CD4-positive, alpha-beta T cell (primary cell): Measurements from ENCODE around the gene UNC5B. TPM values are rescaled to one million over a fixed set of nuclear protein-coding genes. Genes with fewer than 3 reads are reported as not detected.

Experiments used
- ATAC-seq: fragments of 200-7000 bp; cut with Tn5 transposase; one replicate; pipeline ENCODE4 v1.10.0; 2022; ENCODE audit warnings: mild to moderate bottlenecking; ENCODE audit not compliant: poor library complexity
- CTCF ChIA-PET: fragments of 350-600 bp; sonication (Branson Sonifier 250); formaldehyde crosslinking; loops from one replicate; lab custom pipeline; 2021; ENCODE audit warnings: antibody characterized with exemption, inconsistent platforms; lab: Charles Lee
- POLR2A ChIA-PET: fragments of 350-600 bp; sonication (Branson Sonifier 250); formaldehyde crosslinking; loops from one replicate; lab custom pipeline; 2021; ENCODE audit warnings: antibody characterized with exemption, inconsistent platforms; lab: Charles Lee
- DNase-seq, 14 experiments: peaks; one replicate each; pipeline ENCODE4 v3.0.0-alpha.2; 2013 to 2020; ENCODE audit warnings: mixed read lengths in 2 of 14
- H3K27ac ChIP-seq, 2 donors: one replicate each; pipeline versions ENCODE4 v1.5.1 to v1.7.0; 2013; ENCODE audit warnings: low read length in 2 of 2, low read depth in 1 of 2, mild to moderate bottlenecking in 1 of 2
- H3K27me3 ChIP-seq, 2 experiments: 1 replicate in 1 of 2; 2 replicates in 1 of 2; pipeline versions ENCODE4 v1.6.1 to v1.7.0; 2013; ENCODE audit warnings: low read length in 2 of 2, control low read depth in 1 of 2, mild to moderate bottlenecking in 1 of 2, moderate library complexity in 1 of 2; ENCODE audit not compliant: insufficient read depth in 2 of 2, control insufficient read depth in 1 of 2
- H3K36me3 ChIP-seq: one replicate; pipeline ENCODE4 v1.6.1; 2013; ENCODE audit warnings: low read length, control low read depth; ENCODE audit not compliant: insufficient read depth
- H3K4me1 ChIP-seq: one replicate; pipeline ENCODE4 v1.6.1; 2013; ENCODE audit warnings: low read length, control low read depth; ENCODE audit not compliant: insufficient read depth
- H3K4me3 ChIP-seq: one replicate; pipeline ENCODE4 v1.5.1; 2013; ENCODE audit warnings: mild to moderate bottlenecking, low read length, moderate library complexity
- H3K9me3 ChIP-seq, 2 experiments: 1 replicate in 1 of 2; 2 replicates in 1 of 2; pipeline versions ENCODE4 v1.6.1 to v1.7.0; 2013; ENCODE audit warnings: low read length in 2 of 2, mild to moderate bottlenecking in 2 of 2, control low read depth in 1 of 2, moderate library complexity in 1 of 2; ENCODE audit not compliant: control insufficient read depth in 1 of 2, insufficient read depth in 1 of 2
- H3K27ac Mint-ChIP-seq: one replicate; pipeline ENCODE4 v1.8.0; 2020; ENCODE audit warnings: mixed read lengths
- H3K27me3 Mint-ChIP-seq: one replicate; pipeline ENCODE4 v1.8.0; 2021; ENCODE audit warnings: mixed read lengths
- H3K36me3 Mint-ChIP-seq: one replicate; pipeline ENCODE4 v1.8.0; 2021; ENCODE audit warnings: low read depth, mixed read lengths
- H3K4me1 Mint-ChIP-seq: one replicate; pipeline ENCODE4 v1.8.0; 2021; ENCODE audit warnings: low read depth, mixed read lengths
- H3K4me3 Mint-ChIP-seq: one replicate; pipeline ENCODE4 v1.8.0; 2020; ENCODE audit warnings: mild to moderate bottlenecking, mixed read lengths
- H3K9me3 Mint-ChIP-seq: one replicate; pipeline ENCODE4 v1.8.0; 2020; ENCODE audit warnings: mixed read lengths
- intact Hi-C, 2 experiments: fragments of 100-400 bp; cut with DNase I in 1 of 2; cut with micrococcal nuclease in 1 of 2; formaldehyde crosslinking; loops; one replicate each; pipeline versions ENCODE4 v1.15.1 to v1.9.0; 2023 to 2025; cut with DNase I, micrococcal nuclease
- total RNA-seq, 174 experiments: library from RNA in 2 of 174; stranded (reverse) in 2 of 174; gene quantifications; one replicate each; pipeline ENCODE4 v1.2.3 and lab custom pipeline; 2021 to 2026
- TF ChIP-seq, protein P1 (sequence below): fragments of 200-600 bp; IDR thresholded peaks from one replicate; pipeline ENCODE4 v1.8.0; 2022; ENCODE audit warnings: antibody characterized with exemption, mild to moderate bottlenecking

The UNC5B gene
- total RNA-seq, 2 experiments from 2014 or later, result 0.03 TPM; not detected in 1

DNA sequence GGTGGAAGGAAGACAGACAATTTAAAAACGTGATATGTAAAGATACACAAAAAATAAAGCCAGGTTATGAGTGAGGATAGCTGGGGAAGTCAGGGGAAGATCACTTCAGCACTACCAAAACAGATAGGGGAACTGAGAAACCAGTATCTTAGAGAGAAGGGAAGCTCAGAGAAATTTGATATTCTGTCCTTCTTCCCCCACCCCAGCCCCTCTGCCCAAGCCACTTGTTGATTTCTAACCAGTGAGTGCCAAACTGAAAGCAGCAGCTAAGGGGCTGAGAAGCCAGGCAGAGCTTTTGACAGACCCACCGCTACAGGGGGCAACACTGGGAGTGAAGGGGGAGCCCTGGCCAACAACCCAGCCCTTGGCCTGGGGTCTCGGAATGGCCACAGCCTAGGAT, 97.5 kb downstream of the UNC5B start:
- ATAC-seq, result no peak
- no peaks in the 10 kb centered on the region for H3K36me3 Mint-ChIP-seq
- Histone ChIP-seq H3K9me3 (no peaks in the 10 kb centered on the region), H3K27ac (no peak overlapping the region), H3K36me3 (no peaks in the 10 kb centered on the region), H3K4me3 (no peak overlapping the region), H3K27me3 (peaks cover 0 to 2% of the 10 kb centered on the region in 2 experiments), H3K4me1 (peaks cover 7% of the 10 kb centered on the region)
- H3K9me3 Mint-ChIP-seq, result no peaks in the 10 kb centered on the region
- H3K4me3 Mint-ChIP-seq, result no peak overlapping the region
- ChIA-PET CTCF (interaction anchor here (1.4 kb wide), 1 partner anchor 9 kb away, joined by 5 read pairs; the partner anchor contains the start of gene SLC29A3), POLR2A (no interaction called here)
- no peaks in the 10 kb centered on the region for H3K4me1 Mint-ChIP-seq
- peaks cover 11% of the 10 kb centered on the region for H3K27me3 Mint-ChIP-seq
- intact Hi-C loops, result loop anchor here (5.0 to 10.0 kb wide), 5 partner anchors 65 to 1025 kb away; no protein-coding TSS in a partner anchor
- no peak overlapping the region for H3K27ac Mint-ChIP-seq
- TF ChIP-seq, protein P1, sequence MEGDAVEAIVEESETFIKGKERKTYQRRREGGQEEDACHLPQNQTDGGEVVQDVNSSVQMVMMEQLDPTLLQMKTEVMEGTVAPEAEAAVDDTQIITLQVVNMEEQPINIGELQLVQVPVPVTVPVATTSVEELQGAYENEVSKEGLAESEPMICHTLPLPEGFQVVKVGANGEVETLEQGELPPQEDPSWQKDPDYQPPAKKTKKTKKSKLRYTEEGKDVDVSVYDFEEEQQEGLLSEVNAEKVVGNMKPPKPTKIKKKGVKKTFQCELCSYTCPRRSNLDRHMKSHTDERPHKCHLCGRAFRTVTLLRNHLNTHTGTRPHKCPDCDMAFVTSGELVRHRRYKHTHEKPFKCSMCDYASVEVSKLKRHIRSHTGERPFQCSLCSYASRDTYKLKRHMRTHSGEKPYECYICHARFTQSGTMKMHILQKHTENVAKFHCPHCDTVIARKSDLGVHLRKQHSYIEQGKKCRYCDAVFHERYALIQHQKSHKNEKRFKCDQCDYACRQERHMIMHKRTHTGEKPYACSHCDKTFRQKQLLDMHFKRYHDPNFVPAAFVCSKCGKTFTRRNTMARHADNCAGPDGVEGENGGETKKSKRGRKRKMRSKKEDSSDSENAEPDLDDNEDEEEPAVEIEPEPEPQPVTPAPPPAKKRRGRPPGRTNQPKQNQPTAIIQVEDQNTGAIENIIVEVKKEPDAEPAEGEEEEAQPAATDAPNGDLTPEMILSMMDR, result no peak
- DNase-seq, result no peak

DNA sequence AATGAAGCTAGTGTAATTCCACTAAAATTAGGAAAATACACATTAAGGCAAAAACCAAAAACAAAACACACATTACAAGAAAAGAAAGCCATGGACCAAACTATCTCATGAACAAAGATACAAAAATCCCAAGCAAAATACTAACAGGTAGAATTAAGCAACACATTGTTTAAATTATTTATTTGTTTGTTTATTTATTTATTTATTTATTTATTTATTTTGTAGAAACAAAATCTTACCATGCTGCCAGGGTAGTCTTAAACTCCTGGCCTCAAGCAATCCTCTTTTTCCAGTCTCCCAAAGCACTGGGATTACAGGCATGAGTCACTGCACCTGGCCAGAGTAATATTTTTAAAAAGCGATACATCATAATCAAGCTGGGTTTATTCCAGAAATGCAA, 99.8 kb downstream of the UNC5B start:
- Histone ChIP-seq H3K4me3 (no peak overlapping the region), H3K4me1 (peaks cover 7% of the 10 kb centered on the region), H3K27me3 (peaks cover 0 to 2% of the 10 kb centered on the region in 2 experiments), H3K36me3 (no peaks in the 10 kb centered on the region), H3K9me3 (no peaks in the 10 kb centered on the region), H3K27ac (no peak overlapping the region)
- ATAC-seq (no peak), DNase-seq (no peak)
- ChIA-PET POLR2A (no interaction called here), CTCF (no interaction called here)
- H3K9me3 Mint-ChIP-seq, result no peaks in the 10 kb centered on the region
- TF ChIP-seq, protein P1, result no peak
- H3K4me1 Mint-ChIP-seq, result peaks cover 4% of the 10 kb centered on the region
- H3K36me3 Mint-ChIP-seq, result no peaks in the 10 kb centered on the region
- no peak overlapping the region for H3K4me3 Mint-ChIP-seq
- intact Hi-C loops, result loop anchor here (5.0 to 10.0 kb wide), 5 partner anchors 63 to 1023 kb away; no protein-coding TSS in a partner anchor
- peaks cover 11% of the 10 kb centered on the region for H3K27me3 Mint-ChIP-seq
- no peak overlapping the region for H3K27ac Mint-ChIP-seq

DNA sequence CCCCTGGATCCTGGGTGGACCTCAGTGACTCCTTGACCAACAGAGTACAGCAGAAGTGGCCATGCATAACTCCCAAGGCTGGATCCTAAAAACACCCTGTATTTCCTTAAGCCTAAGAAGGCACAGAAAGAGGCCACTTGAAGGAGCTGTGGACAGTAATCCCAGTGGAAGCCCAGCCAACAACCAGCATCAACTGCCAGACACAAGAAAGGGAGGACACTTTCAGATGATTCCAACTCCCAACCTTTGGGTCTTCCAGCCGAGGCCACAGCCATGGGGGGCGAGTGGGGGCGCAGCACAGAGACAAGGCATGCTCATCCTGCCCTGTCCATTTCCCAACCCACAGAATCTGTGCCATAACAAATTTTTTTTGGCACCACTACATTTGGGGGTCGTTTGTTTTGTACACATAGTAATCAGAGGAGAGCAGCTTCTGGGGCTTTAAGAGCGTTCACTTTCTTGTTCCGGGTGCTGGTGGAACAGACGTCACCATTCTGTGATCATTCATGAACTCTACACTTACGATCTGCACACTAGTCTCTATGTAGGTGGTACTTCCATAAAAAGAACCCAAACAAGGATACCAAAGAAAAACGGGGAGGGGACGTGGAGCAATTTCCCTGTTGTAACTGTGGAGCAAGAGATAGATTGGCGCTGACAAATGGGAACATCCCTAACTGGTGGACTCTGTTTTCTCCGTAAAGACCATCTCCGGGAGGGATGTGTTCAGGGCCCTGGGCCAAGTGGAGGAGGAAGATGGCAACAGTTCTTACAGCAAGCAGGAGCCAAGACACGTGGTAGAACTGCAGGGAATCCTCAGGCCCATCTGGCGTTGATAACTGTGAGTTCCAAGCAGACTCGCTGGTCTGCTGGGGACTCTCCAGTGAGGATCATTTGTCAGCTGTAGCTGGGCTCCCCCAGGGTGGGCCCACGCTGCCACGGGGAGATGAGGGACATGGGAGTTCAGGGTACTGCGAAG, 100.7 kb downstream of the UNC5B start:
- TF ChIP-seq, protein P1, result no peak
- DNase-seq, result no peak
- ATAC-seq, result no peak
- peaks cover 9% of the 10 kb centered on the region for H3K4me1 Mint-ChIP-seq
- H3K4me3 Mint-ChIP-seq, result no peak overlapping the region
- no peaks in the 10 kb centered on the region for H3K9me3 Mint-ChIP-seq
- peaks cover 0 to 2% of the 10 kb centered on the region in 2 experiments for H3K27me3 ChIP-seq
- ChIA-PET CTCF (interaction anchor here (0.6 to 3.3 kb wide), 3 partner anchors 257 to 910 kb away, joined by 3 to 17 read pairs (median 3); no protein-coding TSS in a partner anchor), POLR2A (no interaction called here)
- no peak overlapping the region for H3K27ac ChIP-seq
- intact Hi-C loops, result loop anchor here (5.0 to 10.0 kb wide), 5 partner anchors 62 to 1022 kb away; no protein-coding TSS in a partner anchor
- no peaks in the 10 kb centered on the region for H3K36me3 ChIP-seq
- peaks cover 7% of the 10 kb centered on the region for H3K4me1 ChIP-seq
- H3K27ac Mint-ChIP-seq, result no peak overlapping the region
- no peaks in the 10 kb centered on the region for H3K36me3 Mint-ChIP-seq
- H3K4me3 ChIP-seq, result no peak overlapping the region
- peaks cover 11% of the 10 kb centered on the region for H3K27me3 Mint-ChIP-seq
- no peaks in the 10 kb centered on the region for H3K9me3 ChIP-seq
